ENCODE results near the gene SPOCK1. TPM values are rescaled to one million over a fixed set of nuclear protein-coding genes. Genes with fewer than 3 reads are reported as not detected.

Gene SPOCK1
- polyA plus RNA-seq, 4 donors, result 5.9 to 39.6 (median 14.2) TPM

- DNase-seq (ENCODE audit: low read depth in 4 of 4, low spot score in 3 of 4), result no peak
Observed at GRCh38 chr5:137186759-137187461, 312.2 kb downstream of the SPOCK1 start.

- DNase-seq (ENCODE audit: low read depth in 4 of 4, low spot score in 3 of 4), result no peak
Observed at GRCh38 chr5:137185193-137185592, 313.9 kb downstream of the SPOCK1 start.

- no peak for DNase-seq (ENCODE audit: low read depth in 4 of 4, low spot score in 3 of 4)
Observed at GRCh38 chr5:137184734-137185133, 314.4 kb downstream of the SPOCK1 start.

GRCh38 chr5:137182576-137182975 is 316.6 kb downstream of the SPOCK1 start:
- no peak for DNase-seq (ENCODE audit: low read depth in 4 of 4, low spot score in 3 of 4)

- no peak for DNase-seq (ENCODE audit: low read depth in 4 of 4, low spot score in 3 of 4)
Observed at GRCh38 chr5:137181667-137182066, 317.5 kb downstream of the SPOCK1 start.

GRCh38 chr5:137179203-137179602 is 319.9 kb downstream of the SPOCK1 start:
- no peak for DNase-seq (ENCODE audit: low read depth in 4 of 4, low spot score in 3 of 4)

- no peak for DNase-seq (ENCODE audit: low read depth in 4 of 4, low spot score in 3 of 4)
Observed at GRCh38 chr5:137176609-137177008, 322.5 kb downstream of the SPOCK1 start.

GRCh38 chr5:137176126-137176525 is 323.0 kb downstream of the SPOCK1 start:
- DNase-seq (ENCODE audit: low read depth in 4 of 4, low spot score in 3 of 4), result no peak

GRCh38 chr5:137174196-137174595 is 324.9 kb downstream of the SPOCK1 start:
- no peak for DNase-seq (ENCODE audit: low read depth in 4 of 4, low spot score in 3 of 4)

- no peak for DNase-seq (ENCODE audit: low read depth in 4 of 4, low spot score in 3 of 4)
Observed at GRCh38 chr5:137172258-137172657, 326.9 kb downstream of the SPOCK1 start.

GRCh38 chr5:137167187-137167586 is 331.9 kb downstream of the SPOCK1 start:
- no peak for DNase-seq (ENCODE audit: low read depth in 4 of 4, low spot score in 3 of 4)

GRCh38 chr5:137164961-137165360 is 334.2 kb downstream of the SPOCK1 start:
- no peak for DNase-seq (ENCODE audit: low read depth in 4 of 4, low spot score in 3 of 4)

- no peak for DNase-seq (ENCODE audit: low read depth in 4 of 4, low spot score in 3 of 4)
Observed at GRCh38 chr5:137164536-137164935, 334.6 kb downstream of the SPOCK1 start.

- no peak for DNase-seq (ENCODE audit: low read depth in 4 of 4, low spot score in 3 of 4)
Observed at GRCh38 chr5:137158691-137159090, 340.4 kb downstream of the SPOCK1 start.

- no peak for DNase-seq (ENCODE audit: low read depth in 4 of 4, low spot score in 3 of 4)
Observed at GRCh38 chr5:137156180-137156579, 342.9 kb downstream of the SPOCK1 start.

- DNase-seq (ENCODE audit: low read depth in 4 of 4, low spot score in 3 of 4), result no peak
Observed at GRCh38 chr5:137155261-137156000, 343.7 kb downstream of the SPOCK1 start.

- no peak for DNase-seq (ENCODE audit: low read depth in 4 of 4, low spot score in 3 of 4)
Observed at GRCh38 chr5:137152616-137153015, 346.5 kb downstream of the SPOCK1 start.

- DNase-seq (ENCODE audit: low read depth in 4 of 4, low spot score in 3 of 4), result no peak
Observed at GRCh38 chr5:137148655-137149054, 350.5 kb downstream of the SPOCK1 start.

- DNase-seq (ENCODE audit: low read depth in 4 of 4, low spot score in 3 of 4), result no peak
Observed at GRCh38 chr5:137148159-137148558, 351.0 kb downstream of the SPOCK1 start.

- DNase-seq (ENCODE audit: low read depth in 4 of 4, low spot score in 3 of 4), result no peak
Observed at GRCh38 chr5:137147346-137147745, 351.8 kb downstream of the SPOCK1 start.

- peak in 3 of 4 donors; percentile 39 to 57 (median 43) for DNase-seq (ENCODE audit: low read depth in 4 of 4, low spot score in 3 of 4)
Observed at GRCh38 chr5:137146402-137146890, 352.7 kb downstream of the SPOCK1 start.

GRCh38 chr5:137145721-137146120 is 353.4 kb downstream of the SPOCK1 start:
- no peak for DNase-seq (ENCODE audit: low read depth in 4 of 4, low spot score in 3 of 4)

Measured in left renal pelvis (tissue), 4 donors.